Esophagus squamous epithelium (tissue), 4 donors: ENCODE data around the gene RTN1.

Experiments
- CTCF ChIP-seq, 6 experiments: fragments of 450-650 bp in 4 of 6; fragments of 200-600 bp in 2 of 6; sonication (generic) in 2 of 6; IDR thresholded peaks; one replicate each; pipeline ENCODE4 v1.5.1; 2016 to 2019; ENCODE audit warnings: antibody characterized with exemption in 6 of 6, mild to moderate bottlenecking in 4 of 6, moderate library complexity in 4 of 6
- POLR2A ChIP-seq, 4 donors: fragments of 450-650 bp; IDR thresholded peaks; one replicate each; pipeline ENCODE4 v1.6.1; 2017; ENCODE audit warnings: antibody characterized with exemption in 4 of 4, mild to moderate bottlenecking in 4 of 4, moderate library complexity in 3 of 4

DNA sequence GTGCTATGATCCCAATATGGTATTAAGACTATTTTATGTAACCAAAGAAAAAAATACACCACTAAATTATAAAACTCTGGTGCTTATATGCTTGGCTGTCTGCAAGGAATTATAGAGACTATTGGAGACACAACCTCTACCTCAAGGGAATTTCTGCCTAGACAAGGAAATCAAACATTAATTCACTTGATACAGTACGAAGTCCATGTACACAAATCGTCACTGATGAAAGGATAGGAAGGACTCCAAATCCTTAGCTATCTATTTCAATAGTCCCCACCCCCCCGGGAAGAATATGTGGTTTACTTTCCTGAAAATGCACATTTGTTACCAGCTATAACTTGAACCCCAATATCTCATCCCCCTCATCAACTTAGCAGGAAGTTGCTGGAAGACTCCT is 21.9 kb downstream of the RTN1 start:
- TF ChIP-seq CTCF (IDR thresholded peaks at IDR 0.05): no peak
- TF ChIP-seq POLR2A (IDR thresholded peaks at IDR 0.05): no peak
